Ovary (tissue), 9 donors: ENCODE results near the gene GPR137. TPM values are rescaled to one million over a fixed set of nuclear protein-coding genes. Genes with fewer than 3 reads are reported as not detected.

Source experiments
- DNase-seq, 5 donors: peaks; one replicate each; pipeline ENCODE4 v3.0.0-alpha.2; 2019 to 2020
- H3K27ac ChIP-seq, 2 donors: fragments of 200-600 bp; one replicate each; pipeline versions ENCODE4 v1.5.1 to v1.8.0; 2019 to 2022
- H3K27me3 ChIP-seq: fragments of 200-600 bp; one replicate; pipeline ENCODE4 v1.8.0; 2022
- H3K36me3 ChIP-seq: fragments of 200-600 bp; sonication (generic); one replicate; pipeline ENCODE4 v1.5.1; 2019
- H3K4me1 ChIP-seq: one replicate; pipeline ENCODE4 v1.8.1; 2013; ENCODE audit warnings: mild to moderate bottlenecking, moderate library complexity; ENCODE audit not compliant: insufficient read depth
- H3K4me3 ChIP-seq: fragments of 200-600 bp; sonication (generic); one replicate; pipeline ENCODE4 v1.5.1; 2017
- H3K9me3 ChIP-seq, 2 donors: fragments of 200-600 bp in 1 of 2; sonication (generic) in 1 of 2; one replicate each; pipeline versions ENCODE4 v1.5.1 to v1.8.1; 2013 to 2019; ENCODE audit warnings: mild to moderate bottlenecking in 1 of 2, moderate library complexity in 1 of 2
- CTCF ChIP-seq, 3 donors: fragments of 450-650 bp in 2 of 3; fragments of 200-600 bp in 1 of 3; IDR thresholded peaks; one replicate each; pipeline versions ENCODE4 v1.5.1 to v1.8.0; 2016 to 2022; ENCODE audit warnings: antibody characterized with exemption in 3 of 3, mild to moderate bottlenecking in 1 of 3
- EP300 ChIP-seq: sonication (generic); formaldehyde crosslinking; IDR thresholded peaks from one replicate; pipeline ENCODE4 v1.6.1; 2017; ENCODE audit warnings: antibody characterized with exemption
- POLR2A ChIP-seq: fragments of 450-650 bp; IDR thresholded peaks from one replicate; pipeline ENCODE4 v1.6.1; 2017; ENCODE audit warnings: antibody characterized with exemption, mild to moderate bottlenecking, moderate library complexity
- WGBS, 3 donors: extraction: QIAGEN DNeasy Blood & Tissue Kit in 1 of 3; methylation state at CpG; one replicate each; pipeline versions ENCODE4 v1.1.5 to v1.1.7; 2013 to 2017; 5-methylcytosine and 5-hydroxymethylcytosine counted together
- intact Hi-C, 4 donors: fragments of 100-400 bp; cut with DNase I; formaldehyde crosslinking; loops; one replicate each; pipeline versions ENCODE4 v1.11.0 to v1.15.1; 2022 to 2023
- polyA plus RNA-seq, 2 donors: library from polyadenylated mRNA; stranded (reverse); fragments of 200-250 nt in 1 of 2; fragments of 350-450 nt in 1 of 2; fragmentation: Illumina TruSeq in 1 of 2; extraction: RNeasy Lipid Tissue Mini Kit (QIAGEN cat#74804) in 1 of 2; gene quantifications; one replicate each; pipeline ENCODE4 v1.2.3, GENCODE V29; 2013 to 2014
- total RNA-seq, 7 donors: library from RNA; depleted of rRNA in 2 of 7; stranded (reverse); fragments of >200 nt in 2 of 7; fragmentation: NEBNext Ultra II Directional in 3 of 7; extraction: Animal tissue kit (Norgen Biotek cat#: 25700) in 3 of 7; gene quantifications; one replicate each; pipeline versions ENCODE4 v1.1.0 to v1.2.4, GENCODE V29; 2016 to 2023
- donor health status: DM: no; HTN: no; CAD: no; lungs with moderate emphysema.
- donor health status: DM: no; HTN: no; CAD: no.
- donor health status: Bipolar disorder and iron deficiency.
- donor health status: DM: yes; HTN: yes; CAD: no.
- donor health status: DM: no; HTN: no; CAD: no.
- donor health status: DM: yes; HTN: yes; CAD: no.

Gene GPR137
- total and polyA plus RNA-seq, 9 donors = 3.1 to 30.9 (median 23.2) TPM

- peaks cover 9% of the 10 kb centered on the region for H3K4me1 ChIP-seq
- 0% methylated on average over 42 to 43 of the region's 43 CpGs for WGBS, 3 donors
- peak; percentile 93 to 98 (median 94) for DNase-seq
- peak within 1 kb of the TSS; percentile 65 for H3K4me3 ChIP-seq
- H3K36me3 ChIP-seq = no peaks in the 10 kb centered on the region
- H3K27ac ChIP-seq = peak within 1 kb of the TSS; percentile 81 to 99
- H3K9me3 ChIP-seq = no peaks in the 10 kb centered on the region
- peak; percentile 84 for TF ChIP-seq EP300
- no peak for TF ChIP-seq CTCF (IDR thresholded peaks at IDR 0.05)
- TF ChIP-seq POLR2A = peak; percentile 96
- intact Hi-C loops = loop anchor here in 1 of 4 donors (5.0 kb wide), 1 partner anchor 40 kb away; the partner anchor contains the start of gene RPS6KA4
- H3K27me3 ChIP-seq = no peaks in the 10 kb centered on the region
These were observed 31.8 kb downstream of the GPR137 start, which contains the start of gene TRMT112 for GRCh38 chr11:64317325-64317960. TSS of gene TRMT112 (minus strand) at chr11:64317559. CDS start at chr11:64317526, 33 bp downstream.

GRCh38 chr11:64317961-64318765 is 32.5 kb downstream of the GPR137 start, which contains the start of gene PRDX5:
TSS of gene PRDX5 (plus strand) at chr11:64318121. CDS start at chr11:64318216, 95 bp downstream.
- WGBS, 3 donors = 0% methylated on average over 57 to 61 of the region's 61 CpGs
- intact Hi-C loops = loop anchor here in 1 of 4 donors (5.0 kb wide), 1 partner anchor 39 kb away; the partner anchor contains the start of gene RPS6KA4
- DNase-seq = peak; percentile 94 to 96 (median 95)
- Histone ChIP-seq H3K27ac (peak within 1 kb of the TSS; percentile 81 to 99), H3K4me3 (peak within 1 kb of the TSS; percentile 65), H3K36me3 (no peaks in the 10 kb centered on the region), H3K27me3 (no peaks in the 10 kb centered on the region), H3K9me3 (no peaks in the 10 kb centered on the region), H3K4me1 (peaks cover 9% of the 10 kb centered on the region)
- TF ChIP-seq EP300 = no peak
- TF ChIP-seq CTCF (IDR thresholded peaks at IDR 0.05) = peak; percentile 11 to 72 (median 65)
- TF ChIP-seq POLR2A = peak; percentile 93

GRCh38 chr11:64318766-64319761 is 33.4 kb downstream of the GPR137 start:
- WGBS, 3 donors = 24 to 30% (median 24%) methylated on average over 15 to 19 of the region's 19 CpGs
- peak in 4 of 5 donors; percentile 54 to 66 (median 64) for DNase-seq
- Histone ChIP-seq H3K4me3 (peak overlapping the region; percentile 65), H3K36me3 (no peaks in the 10 kb centered on the region), H3K27me3 (no peaks in the 10 kb centered on the region), H3K9me3 (no peaks in the 10 kb centered on the region), H3K27ac (peak overlapping the region; percentile 58 to 99), H3K4me1 (peaks cover 9% of the 10 kb centered on the region)
- intact Hi-C loops = loop anchor here in 1 of 4 donors (5.0 kb wide), 1 partner anchor 38 kb away; the partner anchor contains the start of gene RPS6KA4
- TF ChIP-seq EP300 = no peak
- no peak for TF ChIP-seq POLR2A
- TF ChIP-seq CTCF (IDR thresholded peaks at IDR 0.05) = no peak
